B cell (primary cell): ENCODE measurements around the gene NOP53. TPM values are rescaled to one million over a fixed set of nuclear protein-coding genes. Genes with fewer than 3 reads are reported as not detected.

Experiments
- ATAC-seq: fragments of 200-7000 bp; cut with Tn5 transposase; one replicate; pipeline ENCODE4 v1.10.0; 2021; ENCODE audit warnings: low read depth, mild to moderate bottlenecking, moderate number of reproducible peaks, moderate library complexity
- CTCF ChIA-PET: fragments of 350-600 bp; sonication (Branson Sonifier 250); formaldehyde crosslinking; loops from one replicate; lab custom pipeline; 2021; ENCODE audit warnings: antibody characterized with exemption, inconsistent platforms; lab: Charles Lee
- POLR2A ChIA-PET: fragments of 350-600 bp; sonication (Branson Sonifier 250); formaldehyde crosslinking; loops from one replicate; lab custom pipeline; 2021; ENCODE audit warnings: antibody characterized with exemption; lab: Charles Lee
- DNase-seq: peaks from one replicate; pipeline ENCODE4 v3.0.0; 2013
- H2AFZ ChIP-seq: 2 replicates; pipeline ENCODE4 v1.6.1; 2012; ENCODE audit warnings: mild to moderate bottlenecking, low read depth, low read length; ENCODE audit not compliant: insufficient read depth, poor library complexity, severe bottlenecking
- H3K27ac ChIP-seq, 2 donors: 1 replicate in 1 of 2; 2 replicates in 1 of 2; pipeline ENCODE4 v1.5.1; 2012 to 2013; ENCODE audit warnings: low read length in 2 of 2, mild to moderate bottlenecking in 2 of 2, moderate library complexity in 1 of 2
- H3K27me3 ChIP-seq, 4 experiments: fragments of 200-600 bp in 1 of 4; sonication (generic) in 1 of 4; replicated peaks in 1 of 4; 1 replicate in 2 of 4; 2 replicates in 2 of 4; pipeline versions ENCODE4 v1.6.1 to v1.7.0; 2013 to 2016; ENCODE audit warnings: low read length in 3 of 4, mild to moderate bottlenecking in 2 of 4, mixed read lengths in 1 of 4, moderate library complexity in 1 of 4; ENCODE audit not compliant: insufficient read depth in 4 of 4, control insufficient read depth in 3 of 4; ENCODE audit errors: control extremely low read depth in 1 of 4
- H3K36me3 ChIP-seq, 2 experiments: replicated peaks in 1 of 2; 1 replicate in 1 of 2; 2 replicates in 1 of 2; pipeline versions ENCODE4 v1.6.1 to v1.7.1; 2013; ENCODE audit warnings: low read length in 1 of 2; ENCODE audit not compliant: insufficient read depth in 2 of 2, control insufficient read depth in 1 of 2; ENCODE audit errors: control extremely low read depth in 1 of 2, extremely low read depth in 1 of 2
- H3K4me1 ChIP-seq, 2 donors: fragments of 200-600 bp in 1 of 2; sonication (generic) in 1 of 2; 1 replicate in 1 of 2; 2 replicates in 1 of 2; pipeline versions ENCODE4 v1.5.1 to v1.6.1; 2013 to 2017; ENCODE audit warnings: low read length in 2 of 2; ENCODE audit not compliant: control insufficient read depth in 2 of 2, insufficient read depth in 2 of 2
- H3K4me2 ChIP-seq: replicated peaks from 2 replicates; pipeline ENCODE3; 2012; ENCODE audit warnings: mild to moderate bottlenecking, low read depth, low read length; ENCODE audit not compliant: poor library complexity, severe bottlenecking
- H3K4me3 ChIP-seq, 5 experiments: fragments of 200-600 bp in 1 of 5; sonication (generic) in 1 of 5; 1 replicate in 3 of 5; 2 replicates in 2 of 5; pipeline versions ENCODE4 v1.5.1 to v1.7.0; 2011 to 2016; ENCODE audit warnings: low read length in 4 of 5, mild to moderate bottlenecking in 4 of 5, low read depth in 2 of 5, control low read depth in 1 of 5, moderate library complexity in 1 of 5; ENCODE audit not compliant: insufficient read depth in 1 of 5; ENCODE audit errors: control extremely low read depth in 1 of 5, extremely low read depth in 1 of 5
- H3K79me2 ChIP-seq: fragments of 200-600 bp; sonication (generic); one replicate; pipeline ENCODE4 v1.6.0; 2016; ENCODE audit warnings: low read length; ENCODE audit not compliant: control insufficient read depth, insufficient read depth
- H3K9ac ChIP-seq: fragments of 200-600 bp; sonication (generic); 2 replicates; pipeline ENCODE4 v1.6.1; 2017; ENCODE audit warnings: mild to moderate bottlenecking, low read length, moderate library complexity
- H3K9me3 ChIP-seq, 3 donors: one replicate each; pipeline versions ENCODE4 v1.6.1 to v1.7.1; 2013; ENCODE audit warnings: low read length in 2 of 3; ENCODE audit not compliant: control insufficient read depth in 2 of 3, insufficient read depth in 1 of 3; ENCODE audit errors: control extremely low read depth in 1 of 3
- H4K20me1 ChIP-seq: 2 replicates; pipeline ENCODE4 v1.6.0; 2012; ENCODE audit warnings: mild to moderate bottlenecking, low read length; ENCODE audit not compliant: insufficient read depth, control insufficient read depth, poor library complexity, severe bottlenecking
- H3K27ac Mint-ChIP-seq: one replicate; pipeline ENCODE4 v1.8.0; 2021; ENCODE audit warnings: mixed read lengths
- H3K27me3 Mint-ChIP-seq: one replicate; pipeline ENCODE4 v1.8.0; 2021; ENCODE audit warnings: mixed read lengths
- H3K4me1 Mint-ChIP-seq: one replicate; pipeline ENCODE4 v1.8.0; 2021; ENCODE audit warnings: mixed read lengths
- H3K4me3 Mint-ChIP-seq: one replicate; pipeline ENCODE4 v1.8.0; 2021; ENCODE audit warnings: mixed read lengths
- H3K9me3 Mint-ChIP-seq: one replicate; pipeline ENCODE4 v1.8.0; 2022; ENCODE audit warnings: mixed read lengths; ENCODE audit not compliant: insufficient read depth
- EZH2 ChIP-seq: IDR thresholded peaks from 2 replicates; pipeline ENCODE4 v1.6.1; 2012; ENCODE audit warnings: borderline replicate concordance, low read depth, mild to moderate bottlenecking, moderate library complexity, low read length; ENCODE audit not compliant: insufficient read depth, poor library complexity, severe bottlenecking
- WGBS: methylation state at CpG from one replicate; pipeline ENCODE4 v1.1.5; 2013; ENCODE audit warnings: missing lambda C conversion rate; ENCODE audit not compliant: insufficient coverage; 5-methylcytosine and 5-hydroxymethylcytosine counted together
- intact Hi-C: fragments of 100-400 bp; cut with micrococcal nuclease; formaldehyde crosslinking; loops from one replicate; pipeline ENCODE4 v1.10.0; 2022
- polyA plus RNA-seq: library from polyadenylated mRNA; depleted of rRNA; stranded (reverse); fragments of >200 nt; gene quantifications from 2 replicates; pipeline ENCODE4 v1.2.3, GENCODE V29; 2012
- small RNA-seq: library from RNA; depleted of rRNA; stranded (forward); fragments of <200 nt; gene quantifications from one replicate; pipeline ENCODE3, GENCODE V24; 2012; ENCODE audit warnings: low replicate concordance, low read depth; ENCODE audit not compliant: insufficient read length
- total RNA-seq, 2 donors: library from RNA; stranded (reverse); fragments of 120-200 nt in 1 of 2; gene quantifications; 1 replicate in 1 of 2; 2 replicates in 1 of 2; pipeline versions ENCODE4 v1.2.3 to v1.2.4, GENCODE V29; 2013 to 2022
- TF ChIP-seq, protein P1 (sequence below): fragments of 200-600 bp; IDR thresholded peaks from one replicate; pipeline ENCODE4 v1.8.0; 2022; ENCODE audit warnings: antibody characterized with exemption, mild to moderate bottlenecking

Gene NOP53
- total and polyA plus RNA-seq, 2 donors (not counting 1 experiment from before 2014, with no cell fraction given) = 526 to 978 TPM

DNA sequence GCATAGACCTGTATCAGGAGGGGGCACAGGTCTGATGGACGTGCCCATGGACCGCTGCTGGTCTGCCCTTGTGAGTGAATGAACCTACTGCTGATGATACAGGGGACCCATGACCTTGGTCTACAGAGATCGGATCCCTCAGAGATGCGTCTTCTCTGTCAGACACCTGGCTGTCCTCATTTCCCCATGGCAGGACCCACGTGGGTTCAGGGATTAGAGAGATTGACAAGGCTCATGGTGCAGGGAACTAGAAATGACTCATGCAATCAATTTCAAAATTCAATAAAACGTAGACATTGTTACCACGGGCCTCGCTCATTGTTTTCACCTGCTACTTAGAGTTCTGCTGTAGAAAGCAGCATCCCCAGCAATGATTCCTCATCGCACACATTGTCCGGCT, 60.0 kb downstream of the NOP53 start:
- no peak overlapping the region for H3K4me3 ChIP-seq
- DNase-seq (no peak), ATAC-seq (no peak)
- no peak overlapping the region for H3K27ac ChIP-seq
- ChIA-PET CTCF (interaction anchor here (1.2 kb wide), 1 partner anchor 16 kb away, joined by 3 read pairs; no protein-coding TSS in a partner anchor), POLR2A (no interaction called here)
- 93% methylated on average over 7 of the region's 10 CpGs for WGBS
- intact Hi-C loops = no loop called here
- H3K9me3 Mint-ChIP-seq = peaks cover 3% of the 10 kb centered on the region
- no peak overlapping the region for H2AFZ ChIP-seq
- no peaks in the 10 kb centered on the region for H3K79me2 ChIP-seq
- no peaks in the 10 kb centered on the region for H3K36me3 ChIP-seq
- H3K27ac Mint-ChIP-seq = no peak overlapping the region
- no peaks in the 10 kb centered on the region for H3K27me3 ChIP-seq
- H4K20me1 ChIP-seq = no peaks in the 10 kb centered on the region
- H3K27me3 Mint-ChIP-seq = peaks cover 8% of the 10 kb centered on the region
- H3K9ac ChIP-seq = no peak overlapping the region
- H3K4me2 ChIP-seq = no peak overlapping the region
- H3K4me3 Mint-ChIP-seq = no peak overlapping the region
- H3K9me3 ChIP-seq = peaks cover 0 to 6% (median 0%) of the 10 kb centered on the region in 3 donors
- no peak for TF ChIP-seq EZH2
- TF ChIP-seq, protein P1, sequence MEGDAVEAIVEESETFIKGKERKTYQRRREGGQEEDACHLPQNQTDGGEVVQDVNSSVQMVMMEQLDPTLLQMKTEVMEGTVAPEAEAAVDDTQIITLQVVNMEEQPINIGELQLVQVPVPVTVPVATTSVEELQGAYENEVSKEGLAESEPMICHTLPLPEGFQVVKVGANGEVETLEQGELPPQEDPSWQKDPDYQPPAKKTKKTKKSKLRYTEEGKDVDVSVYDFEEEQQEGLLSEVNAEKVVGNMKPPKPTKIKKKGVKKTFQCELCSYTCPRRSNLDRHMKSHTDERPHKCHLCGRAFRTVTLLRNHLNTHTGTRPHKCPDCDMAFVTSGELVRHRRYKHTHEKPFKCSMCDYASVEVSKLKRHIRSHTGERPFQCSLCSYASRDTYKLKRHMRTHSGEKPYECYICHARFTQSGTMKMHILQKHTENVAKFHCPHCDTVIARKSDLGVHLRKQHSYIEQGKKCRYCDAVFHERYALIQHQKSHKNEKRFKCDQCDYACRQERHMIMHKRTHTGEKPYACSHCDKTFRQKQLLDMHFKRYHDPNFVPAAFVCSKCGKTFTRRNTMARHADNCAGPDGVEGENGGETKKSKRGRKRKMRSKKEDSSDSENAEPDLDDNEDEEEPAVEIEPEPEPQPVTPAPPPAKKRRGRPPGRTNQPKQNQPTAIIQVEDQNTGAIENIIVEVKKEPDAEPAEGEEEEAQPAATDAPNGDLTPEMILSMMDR = no peak
- H3K4me1 ChIP-seq = no peaks in the 10 kb centered on the region
- no peaks in the 10 kb centered on the region for H3K4me1 Mint-ChIP-seq

GRCh38 chr19:47806435-47806834, 61.1 kb downstream of the NOP53 start:
- peaks cover 0 to 5% (median 0%) of the 10 kb centered on the region in 3 donors for H3K9me3 ChIP-seq
- TF ChIP-seq, protein P1 = no peak
- TF ChIP-seq EZH2 = no peak
- Mint-ChIP-seq H3K4me1 (no peaks in the 10 kb centered on the region), H3K4me3 (no peak overlapping the region), H3K27ac (no peak overlapping the region), H3K27me3 (peaks cover 8% of the 10 kb centered on the region), H3K9me3 (no peaks in the 10 kb centered on the region)
- no peak overlapping the region for H3K27ac ChIP-seq
- CTCF ChIA-PET = interaction anchor here (0.6 kb wide), 1 partner anchor 99 kb away, joined by 3 read pairs; no protein-coding TSS in a partner anchor
- intact Hi-C loops = no loop called here
- POLR2A ChIA-PET = no interaction called here
- H3K27me3 ChIP-seq = no peaks in the 10 kb centered on the region
- no peaks in the 10 kb centered on the region for H4K20me1 ChIP-seq
- no peak overlapping the region for H2AFZ ChIP-seq
- DNase-seq (no peak), ATAC-seq (no peak)
- no peaks in the 10 kb centered on the region for H3K4me1 ChIP-seq
- 78% methylated on average over 1 of the region's 6 CpGs for WGBS
- no peak overlapping the region for H3K9ac ChIP-seq
- no peaks in the 10 kb centered on the region for H3K79me2 ChIP-seq
- no peaks in the 10 kb centered on the region for H3K36me3 ChIP-seq
- no peak overlapping the region for H3K4me3 ChIP-seq
- H3K4me2 ChIP-seq = no peak overlapping the region

Small RNAs within 50 kb of the gene (small RNA-seq; reads per million reads assigned to genes)
- gene AC008745.1 (not detected), gene SNORD23 (not detected)

Other genes with a start within 250 kb of the NOP53 start
- 65.8 and 66.8 TPM in 2 replicates for gene NAPA, start 230.5 kb upstream of the NOP53 start, total RNA-seq
- gene NAPA, start 230.5 kb upstream of the NOP53 start, polyA plus RNA-seq = 78.5 and 86.5 TPM in 2 replicates
- not detected in 2 replicates for gene ZNF541, start 172.4 kb upstream of the NOP53 start, total RNA-seq
- gene ZNF541, start 172.4 kb upstream of the NOP53 start, polyA plus RNA-seq = 0.03 TPM in 1 of 2 replicates, not detected in the other
- 26.7 and 34.7 TPM in 2 replicates for gene BICRA, start 136.4 kb upstream of the NOP53 start, total RNA-seq
- 11.9 and 14.1 TPM in 2 replicates for gene BICRA, start 136.4 kb upstream of the NOP53 start, polyA plus RNA-seq
- not detected in 2 replicates for gene EHD2, start 32.1 kb upstream of the NOP53 start, total RNA-seq
- gene EHD2, start 32.1 kb upstream of the NOP53 start, polyA plus RNA-seq = not detected in 2 replicates
- gene SELENOW, start 33.2 kb downstream of the NOP53 start, total RNA-seq = 46.3 and 47.7 TPM in 2 replicates
- gene SELENOW, start 33.2 kb downstream of the NOP53 start, polyA plus RNA-seq = 56.4 and 73.7 TPM in 2 replicates
- gene TPRX1, start 59.0 kb downstream of the NOP53 start, total RNA-seq = not detected in 2 replicates
- not detected in 2 replicates for gene TPRX1, start 59.0 kb downstream of the NOP53 start, polyA plus RNA-seq
- gene CRX, start 76.4 kb downstream of the NOP53 start, total RNA-seq = 0.07 TPM in 1 of 2 replicates, not detected in the other
- gene CRX, start 76.4 kb downstream of the NOP53 start, polyA plus RNA-seq = not detected in 2 replicates
- not detected in 2 replicates for gene TPRX2, start 113.7 kb downstream of the NOP53 start, total RNA-seq
- not detected in 2 replicates for gene TPRX2, start 113.7 kb downstream of the NOP53 start, polyA plus RNA-seq
- not detected in 2 replicates for gene SULT2A1, start 140.8 kb downstream of the NOP53 start, total RNA-seq
- gene SULT2A1, start 140.8 kb downstream of the NOP53 start, polyA plus RNA-seq = not detected in 2 replicates
- gene BSPH1, start 246.6 kb downstream of the NOP53 start, total RNA-seq = not detected in 2 replicates
- gene BSPH1, start 246.6 kb downstream of the NOP53 start, polyA plus RNA-seq = not detected in 2 replicates
- not detected in 2 replicates for gene ELSPBP1, start 249.1 kb downstream of the NOP53 start, total RNA-seq
- gene ELSPBP1, start 249.1 kb downstream of the NOP53 start, polyA plus RNA-seq = not detected in 2 replicates